DND-41 (cell line): ENCODE measurements around the gene PJVK.

Source experiments
- CTCF ChIP-seq: IDR thresholded peaks from 2 replicates; pipeline ENCODE4 v1.5.1; 2012; ENCODE audit warnings: borderline replicate concordance, low read length, moderate library complexity, mild to moderate bottlenecking; ENCODE audit not compliant: poor library complexity, severe bottlenecking; ENCODE audit errors: extremely low read depth
- EZH2 ChIP-seq: IDR thresholded peaks from 3 replicates; pipeline ENCODE4 v1.6.1; 2012; ENCODE audit warnings: borderline replicate concordance, low read depth, mild to moderate bottlenecking, moderate library complexity, low read length, inconsistent platforms; ENCODE audit not compliant: severe bottlenecking

GRCh38 chr2:178506524-178506923 is 55.3 kb downstream of the PJVK start:
- TF ChIP-seq CTCF, result no peak
- TF ChIP-seq EZH2, result no peak
